H1 (cell line): ENCODE results near the gene IL31RA.

ENCODE experiments used
- RFX5 ChIP-seq: IDR thresholded peaks from 2 replicates; pipeline ENCODE4 v1.6.1; 2011; ENCODE audit warnings: low read depth, low read length, improper control_type of control experiment, borderline replicate concordance
- TF ChIP-seq, protein P1 (sequence below): fragments of 300-600 bp; sonication (generic); IDR thresholded peaks from 2 replicates; pipeline ENCODE4 v1.7.1; 2012; ENCODE audit warnings: low read length, moderate library complexity, mild to moderate bottlenecking, inconsistent platforms; ENCODE audit not compliant: insufficient replicate concordance
- TF ChIP-seq, protein P2 (sequence below), 3 experiments: IDR thresholded peaks; 1 replicate in 2 of 3; 2 replicates in 1 of 3; pipeline versions ENCODE4 v1.5.1 to v1.6.1; 2011; ENCODE audit warnings: low read length in 3 of 3, mild to moderate bottlenecking in 3 of 3, inconsistent platforms in 2 of 3, low read depth in 1 of 3, moderate library complexity in 1 of 3; ENCODE audit not compliant: insufficient read depth in 1 of 3; ENCODE audit errors: control extremely low read depth in 1 of 3

DNA sequence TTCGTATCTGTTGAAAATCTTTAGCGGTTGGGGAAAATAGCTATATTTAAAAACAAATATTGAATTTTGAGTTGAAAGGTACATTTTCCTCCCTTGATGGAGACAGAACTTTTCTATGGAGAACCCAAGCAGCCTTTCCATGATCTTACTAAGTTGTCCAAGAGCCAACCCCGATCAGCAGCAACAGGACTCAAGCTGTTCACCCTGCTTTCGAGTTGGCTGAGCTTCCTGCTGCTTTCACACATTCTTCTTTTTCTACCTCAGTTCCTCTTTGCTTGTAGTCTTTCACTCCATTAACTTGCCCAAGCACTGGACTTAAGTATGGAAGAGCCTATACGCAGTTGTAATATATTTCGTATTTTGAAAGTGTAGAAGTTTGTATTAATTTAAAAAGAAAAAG lies 84.2 kb downstream of the IL31RA start:
- TF ChIP-seq, protein P1, sequence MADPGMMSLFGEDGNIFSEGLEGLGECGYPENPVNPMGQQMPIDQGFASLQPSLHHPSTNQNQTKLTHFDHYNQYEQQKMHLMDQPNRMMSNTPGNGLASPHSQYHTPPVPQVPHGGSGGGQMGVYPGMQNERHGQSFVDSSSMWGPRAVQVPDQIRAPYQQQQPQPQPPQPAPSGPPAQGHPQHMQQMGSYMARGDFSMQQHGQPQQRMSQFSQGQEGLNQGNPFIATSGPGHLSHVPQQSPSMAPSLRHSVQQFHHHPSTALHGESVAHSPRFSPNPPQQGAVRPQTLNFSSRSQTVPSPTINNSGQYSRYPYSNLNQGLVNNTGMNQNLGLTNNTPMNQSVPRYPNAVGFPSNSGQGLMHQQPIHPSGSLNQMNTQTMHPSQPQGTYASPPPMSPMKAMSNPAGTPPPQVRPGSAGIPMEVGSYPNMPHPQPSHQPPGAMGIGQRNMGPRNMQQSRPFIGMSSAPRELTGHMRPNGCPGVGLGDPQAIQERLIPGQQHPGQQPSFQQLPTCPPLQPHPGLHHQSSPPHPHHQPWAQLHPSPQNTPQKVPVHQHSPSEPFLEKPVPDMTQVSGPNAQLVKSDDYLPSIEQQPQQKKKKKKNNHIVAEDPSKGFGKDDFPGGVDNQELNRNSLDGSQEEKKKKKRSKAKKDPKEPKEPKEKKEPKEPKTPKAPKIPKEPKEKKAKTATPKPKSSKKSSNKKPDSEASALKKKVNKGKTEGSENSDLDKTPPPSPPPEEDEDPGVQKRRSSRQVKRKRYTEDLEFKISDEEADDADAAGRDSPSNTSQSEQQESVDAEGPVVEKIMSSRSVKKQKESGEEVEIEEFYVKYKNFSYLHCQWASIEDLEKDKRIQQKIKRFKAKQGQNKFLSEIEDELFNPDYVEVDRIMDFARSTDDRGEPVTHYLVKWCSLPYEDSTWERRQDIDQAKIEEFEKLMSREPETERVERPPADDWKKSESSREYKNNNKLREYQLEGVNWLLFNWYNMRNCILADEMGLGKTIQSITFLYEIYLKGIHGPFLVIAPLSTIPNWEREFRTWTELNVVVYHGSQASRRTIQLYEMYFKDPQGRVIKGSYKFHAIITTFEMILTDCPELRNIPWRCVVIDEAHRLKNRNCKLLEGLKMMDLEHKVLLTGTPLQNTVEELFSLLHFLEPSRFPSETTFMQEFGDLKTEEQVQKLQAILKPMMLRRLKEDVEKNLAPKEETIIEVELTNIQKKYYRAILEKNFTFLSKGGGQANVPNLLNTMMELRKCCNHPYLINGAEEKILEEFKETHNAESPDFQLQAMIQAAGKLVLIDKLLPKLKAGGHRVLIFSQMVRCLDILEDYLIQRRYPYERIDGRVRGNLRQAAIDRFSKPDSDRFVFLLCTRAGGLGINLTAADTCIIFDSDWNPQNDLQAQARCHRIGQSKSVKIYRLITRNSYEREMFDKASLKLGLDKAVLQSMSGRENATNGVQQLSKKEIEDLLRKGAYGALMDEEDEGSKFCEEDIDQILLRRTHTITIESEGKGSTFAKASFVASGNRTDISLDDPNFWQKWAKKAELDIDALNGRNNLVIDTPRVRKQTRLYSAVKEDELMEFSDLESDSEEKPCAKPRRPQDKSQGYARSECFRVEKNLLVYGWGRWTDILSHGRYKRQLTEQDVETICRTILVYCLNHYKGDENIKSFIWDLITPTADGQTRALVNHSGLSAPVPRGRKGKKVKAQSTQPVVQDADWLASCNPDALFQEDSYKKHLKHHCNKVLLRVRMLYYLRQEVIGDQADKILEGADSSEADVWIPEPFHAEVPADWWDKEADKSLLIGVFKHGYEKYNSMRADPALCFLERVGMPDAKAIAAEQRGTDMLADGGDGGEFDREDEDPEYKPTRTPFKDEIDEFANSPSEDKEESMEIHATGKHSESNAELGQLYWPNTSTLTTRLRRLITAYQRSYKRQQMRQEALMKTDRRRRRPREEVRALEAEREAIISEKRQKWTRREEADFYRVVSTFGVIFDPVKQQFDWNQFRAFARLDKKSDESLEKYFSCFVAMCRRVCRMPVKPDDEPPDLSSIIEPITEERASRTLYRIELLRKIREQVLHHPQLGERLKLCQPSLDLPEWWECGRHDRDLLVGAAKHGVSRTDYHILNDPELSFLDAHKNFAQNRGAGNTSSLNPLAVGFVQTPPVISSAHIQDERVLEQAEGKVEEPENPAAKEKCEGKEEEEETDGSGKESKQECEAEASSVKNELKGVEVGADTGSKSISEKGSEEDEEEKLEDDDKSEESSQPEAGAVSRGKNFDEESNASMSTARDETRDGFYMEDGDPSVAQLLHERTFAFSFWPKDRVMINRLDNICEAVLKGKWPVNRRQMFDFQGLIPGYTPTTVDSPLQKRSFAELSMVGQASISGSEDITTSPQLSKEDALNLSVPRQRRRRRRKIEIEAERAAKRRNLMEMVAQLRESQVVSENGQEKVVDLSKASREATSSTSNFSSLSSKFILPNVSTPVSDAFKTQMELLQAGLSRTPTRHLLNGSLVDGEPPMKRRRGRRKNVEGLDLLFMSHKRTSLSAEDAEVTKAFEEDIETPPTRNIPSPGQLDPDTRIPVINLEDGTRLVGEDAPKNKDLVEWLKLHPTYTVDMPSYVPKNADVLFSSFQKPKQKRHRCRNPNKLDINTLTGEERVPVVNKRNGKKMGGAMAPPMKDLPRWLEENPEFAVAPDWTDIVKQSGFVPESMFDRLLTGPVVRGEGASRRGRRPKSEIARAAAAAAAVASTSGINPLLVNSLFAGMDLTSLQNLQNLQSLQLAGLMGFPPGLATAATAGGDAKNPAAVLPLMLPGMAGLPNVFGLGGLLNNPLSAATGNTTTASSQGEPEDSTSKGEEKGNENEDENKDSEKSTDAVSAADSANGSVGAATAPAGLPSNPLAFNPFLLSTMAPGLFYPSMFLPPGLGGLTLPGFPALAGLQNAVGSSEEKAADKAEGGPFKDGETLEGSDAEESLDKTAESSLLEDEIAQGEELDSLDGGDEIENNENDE: no peak
- TF ChIP-seq, protein P2, sequence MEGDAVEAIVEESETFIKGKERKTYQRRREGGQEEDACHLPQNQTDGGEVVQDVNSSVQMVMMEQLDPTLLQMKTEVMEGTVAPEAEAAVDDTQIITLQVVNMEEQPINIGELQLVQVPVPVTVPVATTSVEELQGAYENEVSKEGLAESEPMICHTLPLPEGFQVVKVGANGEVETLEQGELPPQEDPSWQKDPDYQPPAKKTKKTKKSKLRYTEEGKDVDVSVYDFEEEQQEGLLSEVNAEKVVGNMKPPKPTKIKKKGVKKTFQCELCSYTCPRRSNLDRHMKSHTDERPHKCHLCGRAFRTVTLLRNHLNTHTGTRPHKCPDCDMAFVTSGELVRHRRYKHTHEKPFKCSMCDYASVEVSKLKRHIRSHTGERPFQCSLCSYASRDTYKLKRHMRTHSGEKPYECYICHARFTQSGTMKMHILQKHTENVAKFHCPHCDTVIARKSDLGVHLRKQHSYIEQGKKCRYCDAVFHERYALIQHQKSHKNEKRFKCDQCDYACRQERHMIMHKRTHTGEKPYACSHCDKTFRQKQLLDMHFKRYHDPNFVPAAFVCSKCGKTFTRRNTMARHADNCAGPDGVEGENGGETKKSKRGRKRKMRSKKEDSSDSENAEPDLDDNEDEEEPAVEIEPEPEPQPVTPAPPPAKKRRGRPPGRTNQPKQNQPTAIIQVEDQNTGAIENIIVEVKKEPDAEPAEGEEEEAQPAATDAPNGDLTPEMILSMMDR (IDR thresholded peaks at IDR 0.05; ENCODE audit: control extremely low read depth in 1 of 3, insufficient read depth in 1 of 3, low read depth in 1 of 3, low read length in 3 of 3): no peak
- no peak for TF ChIP-seq RFX5
